Measurements from ENCODE around the gene C1QTNF6.

- TF ChIP-seq CTCF (optimal IDR thresholded peaks at IDR 0.05 in 1 of 3, IDR thresholded peaks at IDR 0.05 in 1 of 3, conservative IDR thresholded peaks at IDR 0.05 in 1 of 3; ENCODE audit: extremely low read depth in 1 of 3, insufficient read depth in 2 of 3, low read length in 3 of 3) (no peak), EZH2 (IDR thresholded peaks at IDR 0.05; ENCODE audit: low read length) (no peak)
Measured at GRCh38 chr22:37174964-37175363, 13.1 kb downstream of the C1QTNF6 start.

All from keratinocyte (primary cell).